CD4-positive, alpha-beta memory T cell (primary cell): ENCODE results near the gene ATF5. TPM values are rescaled to one million over a fixed set of nuclear protein-coding genes. Genes with fewer than 3 reads are reported as not detected.

ENCODE experiments used
- CTCF ChIA-PET: fragments of 350-600 bp; sonication (Branson Sonifier 250); formaldehyde crosslinking; loops from one replicate; lab custom pipeline; 2021; ENCODE audit warnings: inconsistent platforms; ENCODE audit not compliant: partially characterized antibody; lab: Charles Lee
- POLR2A ChIA-PET: fragments of 350-600 bp; sonication (Branson Sonifier 250); formaldehyde crosslinking; loops from one replicate; lab custom pipeline; 2021; ENCODE audit not compliant: partially characterized antibody; lab: Charles Lee
- DNase-seq, 5 donors: peaks; one replicate each; pipeline versions ENCODE4 v3.0.0 to v3.0.0-alpha.2; 2020 to 2022; ENCODE audit warnings: mixed read lengths in 1 of 5
- H3K27ac ChIP-seq: one replicate; pipeline ENCODE4 v1.7.0; 2013; ENCODE audit warnings: low read depth, low read length
- H3K27me3 ChIP-seq: 2 replicates; pipeline ENCODE4 v1.7.0; 2013; ENCODE audit warnings: mild to moderate bottlenecking, low read length, moderate library complexity; ENCODE audit not compliant: insufficient read depth
- H3K36me3 ChIP-seq: 2 replicates; pipeline ENCODE4 v1.7.0; 2013; ENCODE audit warnings: mild to moderate bottlenecking, low read length, moderate library complexity; ENCODE audit not compliant: insufficient read depth
- H3K4me1 ChIP-seq: 2 replicates; pipeline ENCODE4 v1.7.0; 2013; ENCODE audit warnings: mild to moderate bottlenecking, low read length, moderate library complexity; ENCODE audit not compliant: insufficient read depth
- H3K4me3 ChIP-seq, 2 donors: one replicate each; pipeline ENCODE4 v1.7.0; 2013; ENCODE audit warnings: low read length in 2 of 2, mild to moderate bottlenecking in 1 of 2
- H3K9me3 ChIP-seq, 2 donors: one replicate each; pipeline ENCODE4 v1.7.0; 2013; ENCODE audit warnings: low read length in 2 of 2, control low read depth in 1 of 2; ENCODE audit not compliant: control insufficient read depth in 1 of 2
- H3K27ac Mint-ChIP-seq, 7 donors: one replicate each; pipeline ENCODE4 v1.8.0; 2020 to 2021; ENCODE audit warnings: mixed read lengths in 7 of 7, mild to moderate bottlenecking in 6 of 7, inconsistent platforms in 3 of 7, moderate library complexity in 3 of 7
- H3K27me3 Mint-ChIP-seq, 2 donors: one replicate each; pipeline ENCODE4 v1.8.0; 2020 to 2021; ENCODE audit warnings: mixed read lengths in 2 of 2
- H3K36me3 Mint-ChIP-seq, 2 donors: one replicate each; pipeline ENCODE4 v1.8.0; 2020 to 2021; ENCODE audit warnings: mixed read lengths in 2 of 2, inconsistent platforms in 1 of 2, mild to moderate bottlenecking in 1 of 2
- H3K4me1 Mint-ChIP-seq, 4 donors: one replicate each; pipeline ENCODE4 v1.8.0; 2020 to 2021; ENCODE audit warnings: mixed read lengths in 4 of 4, mild to moderate bottlenecking in 1 of 4
- H3K4me3 Mint-ChIP-seq, 8 donors: one replicate each; pipeline ENCODE4 v1.8.0; 2020 to 2021; ENCODE audit warnings: mixed read lengths in 8 of 8, mild to moderate bottlenecking in 7 of 8, moderate library complexity in 6 of 8, inconsistent platforms in 3 of 8
- H3K9me3 Mint-ChIP-seq, 8 donors: one replicate each; pipeline ENCODE4 v1.8.0; 2020 to 2021; ENCODE audit warnings: mixed read lengths in 8 of 8, mild to moderate bottlenecking in 5 of 8, inconsistent platforms in 3 of 8, moderate library complexity in 1 of 8
- intact Hi-C: fragments of 100-400 bp; cut with micrococcal nuclease; formaldehyde crosslinking; loops from one replicate; pipeline ENCODE4 v1.15.1; 2023
- microRNA-seq: library from miRNA; unstranded; fragments of <30 nt; microRNA quantifications from one replicate; pipeline ENCODE4 v1.2.0, GENCODE V29; 2021; ENCODE audit warnings: borderline replicate concordance, borderline number of aligned reads, borderline microRNAs expressed, mixed read lengths
- polyA plus RNA-seq, 2 donors: library from polyadenylated mRNA; unstranded; fragments of 300-500 nt; fragmentation: Illumina TruSeq; gene quantifications; one replicate each; pipeline ENCODE4 v1.2.3, GENCODE V29; 2021
- total RNA-seq, 2 experiments: library from RNA; stranded (reverse); gene quantifications; one replicate each; pipeline ENCODE4 v1.2.3, GENCODE V29; 2021

Gene ATF5
- total and polyA plus RNA-seq, 4 experiments from 2014 or later, result 1.8 to 8.3 (median 5.1) TPM

DNA sequence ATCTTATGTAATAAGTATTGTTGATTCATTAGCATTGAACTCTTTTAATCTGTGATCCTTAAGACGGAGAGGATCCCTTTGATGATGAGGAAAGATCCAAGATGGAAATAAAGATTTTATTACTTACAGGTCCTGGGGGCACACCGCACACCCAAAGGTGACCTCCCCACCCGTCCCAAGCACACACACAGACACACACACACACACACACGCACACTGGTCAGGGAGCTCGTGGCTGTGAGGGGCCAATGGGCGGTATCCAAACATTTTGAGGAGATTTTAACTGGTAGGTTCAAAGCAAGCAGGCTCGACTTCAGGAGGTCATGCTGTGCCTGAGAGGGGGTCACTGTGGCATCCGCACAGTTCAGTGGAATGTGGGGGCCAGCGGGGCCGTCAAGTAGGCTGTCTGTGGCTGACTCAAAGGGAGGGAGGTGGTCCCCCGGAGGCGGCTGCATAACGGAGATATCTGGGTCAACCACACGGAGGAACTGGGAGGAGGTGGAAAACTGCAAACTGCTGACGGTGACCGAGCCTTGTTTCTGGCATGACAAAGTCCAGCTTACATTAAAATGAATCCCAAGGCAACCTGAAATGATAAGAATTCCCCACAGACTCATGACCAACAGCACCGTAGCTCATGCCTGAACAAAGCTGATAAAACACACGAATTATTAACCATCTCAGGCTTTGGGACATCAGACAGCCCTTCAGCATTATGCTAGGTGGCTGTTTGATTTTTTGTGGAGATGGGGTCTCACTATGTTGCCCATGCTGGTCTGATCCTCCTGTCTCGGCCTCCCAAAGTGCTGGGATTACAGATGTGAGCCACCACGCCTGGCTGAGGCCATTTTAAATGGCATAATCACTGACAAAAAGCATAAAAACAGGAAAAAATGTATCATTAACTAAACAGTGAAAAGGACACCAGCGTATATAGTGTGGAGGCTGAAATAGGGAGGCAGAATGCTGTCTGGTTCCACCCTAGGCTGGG, 52.9 kb downstream of the ATF5 start:
- Mint-ChIP-seq H3K9me3 (no peaks in the 10 kb centered on the region), H3K4me3 (no peak overlapping the region), H3K27me3 (no peaks in the 10 kb centered on the region), H3K4me1 (peaks cover 0 to 6% (median 4%) of the 10 kb centered on the region in 4 donors), H3K36me3 (peaks cover 25 to 60% of the 10 kb centered on the region in 2 donors), H3K27ac (peak overlapping the region in 2 of 7 donors; percentile 35 to 46)
- Histone ChIP-seq H3K27ac (no peak overlapping the region), H3K36me3 (peaks cover 26% of the 10 kb centered on the region), H3K4me1 (no peaks in the 10 kb centered on the region), H3K27me3 (no peaks in the 10 kb centered on the region), H3K9me3 (no peaks in the 10 kb centered on the region), H3K4me3 (no peak overlapping the region)
- DNase-seq, result no peak
- ChIA-PET POLR2A (no interaction called here), CTCF (interaction anchor here (1.0 kb wide), 1 partner anchor 44 kb away, joined by 3 read pairs; no protein-coding TSS in a partner anchor)
- intact Hi-C loops, result no loop called here

Small RNAs within 50 kb of the gene (microRNA-seq; reads per million reads assigned to microRNA genes)
- gene MIR4750, result not detected

Other genes starting within 250 kb of the ATF5 start
- 1 to 10 TPM; 4.0 to 4.4 TPM for gene ADM5, start 239.6 kb upstream of the ATF5 start, total RNA-seq
- under 1 TPM in 1 of 2 donors, not detected in 1; 0.24 TPM for gene ADM5, start 239.6 kb upstream of the ATF5 start, polyA plus RNA-seq
- gene CPT1C, start 238.1 kb upstream of the ATF5 start, total RNA-seq, result 1 to 10 TPM in 1 of 2 experiments, under 1 TPM in 1; 0.64 to 1.5 TPM
- under 1 TPM; 0.24 to 0.57 TPM for gene CPT1C, start 238.1 kb upstream of the ATF5 start, polyA plus RNA-seq
- gene TSKS, start 165.9 kb upstream of the ATF5 start, total RNA-seq, result 1 to 10 TPM in 1 of 2 experiments, under 1 TPM in 1; 0.90 to 1.1 TPM
- gene TSKS, start 165.9 kb upstream of the ATF5 start, polyA plus RNA-seq, result under 1 TPM; 0.16 to 0.56 TPM
- 10 to 100 TPM; 55.5 to 56.2 TPM for gene AP2A1, start 162.2 kb upstream of the ATF5 start, total RNA-seq
- gene AP2A1, start 162.2 kb upstream of the ATF5 start, polyA plus RNA-seq, result 1 to 10 TPM; 2.6 to 9.5 TPM
- 10 to 100 TPM; 22.4 to 24.1 TPM for gene FUZ, start 115.9 kb upstream of the ATF5 start, total RNA-seq
- 1 to 10 TPM; 4.9 to 7.4 TPM for gene FUZ, start 115.9 kb upstream of the ATF5 start, polyA plus RNA-seq
- 10 to 100 TPM; 41.8 to 48.8 TPM for gene MED25, start 110.9 kb upstream of the ATF5 start, total RNA-seq
- 10 to 100 TPM; 10.7 to 22.9 TPM for gene MED25, start 110.9 kb upstream of the ATF5 start, polyA plus RNA-seq
- 100 to 1,000 TPM; 150 to 156 TPM for gene PTOV1, start 78.0 kb upstream of the ATF5 start, total RNA-seq
- gene PTOV1, start 78.0 kb upstream of the ATF5 start, polyA plus RNA-seq, result 10 to 100 TPM; 40.7 to 57.9 TPM
- gene PNKP, start 61.6 kb upstream of the ATF5 start, total RNA-seq, result 100 to 1,000 TPM; 171 to 192 TPM
- 10 to 100 TPM; 28.9 to 33.9 TPM for gene PNKP, start 61.6 kb upstream of the ATF5 start, polyA plus RNA-seq
- 10 to 100 TPM; 19.7 to 20.2 TPM for gene AKT1S1, start 51.9 kb upstream of the ATF5 start, total RNA-seq
- gene AKT1S1, start 51.9 kb upstream of the ATF5 start, polyA plus RNA-seq, result 1 to 10 TPM; 2.5 to 4.8 TPM
- 100 to 1,000 TPM; 101 TPM for gene TBC1D17, start 51.5 kb upstream of the ATF5 start, total RNA-seq
- 10 to 100 TPM in 1 of 2 donors, 1 to 10 TPM in 1; 6.0 to 14.9 TPM for gene TBC1D17, start 51.5 kb upstream of the ATF5 start, polyA plus RNA-seq
- gene IL4I1, start 32.3 kb upstream of the ATF5 start, total RNA-seq, result 1 to 10 TPM; 2.6 to 3.4 TPM
- 10 to 100 TPM in 1 of 2 donors, 1 to 10 TPM in 1; 9.4 to 10.4 TPM for gene IL4I1, start 32.3 kb upstream of the ATF5 start, polyA plus RNA-seq
- 10 to 100 TPM; 65.2 to 68.2 TPM for gene NUP62, start 299 bp downstream of the ATF5 start, total RNA-seq
- gene NUP62, start 299 bp downstream of the ATF5 start, polyA plus RNA-seq, result 10 to 100 TPM; 43.3 to 71.0 TPM
- gene SIGLEC11, start 32.0 kb downstream of the ATF5 start, total RNA-seq, result not detected
- not detected for gene SIGLEC11, start 32.0 kb downstream of the ATF5 start, polyA plus RNA-seq
- gene VRK3, start 96.2 kb downstream of the ATF5 start, total RNA-seq, result 100 to 1,000 TPM; 109 to 114 TPM
- 100 to 1,000 TPM in 1 of 2 donors, 10 to 100 TPM in 1; 85.8 to 106 TPM for gene VRK3, start 96.2 kb downstream of the ATF5 start, polyA plus RNA-seq
- 1 to 10 TPM; 8.8 to 9.0 TPM for gene ZNF473, start 96.8 kb downstream of the ATF5 start, total RNA-seq
- gene ZNF473, start 96.8 kb downstream of the ATF5 start, polyA plus RNA-seq, result 1 to 10 TPM; 2.0 to 5.1 TPM
- gene IZUMO2, start 234.1 kb downstream of the ATF5 start, total RNA-seq, result not detected
- gene IZUMO2, start 234.1 kb downstream of the ATF5 start, polyA plus RNA-seq, result not detected